B cell (primary cell): Measurements from ENCODE around the gene EVI5L. TPM values are rescaled to one million over a fixed set of nuclear protein-coding genes. Genes with fewer than 3 reads are reported as not detected.

Source experiments
- ATAC-seq: fragments of 200-7000 bp; cut with Tn5 transposase; one replicate; pipeline ENCODE4 v1.10.0; 2021; ENCODE audit warnings: low read depth, mild to moderate bottlenecking, moderate number of reproducible peaks, moderate library complexity
- CTCF ChIA-PET: fragments of 350-600 bp; sonication (Branson Sonifier 250); formaldehyde crosslinking; loops from one replicate; lab custom pipeline; 2021; ENCODE audit warnings: antibody characterized with exemption, inconsistent platforms; lab: Charles Lee
- POLR2A ChIA-PET: fragments of 350-600 bp; sonication (Branson Sonifier 250); formaldehyde crosslinking; loops from one replicate; lab custom pipeline; 2021; ENCODE audit warnings: antibody characterized with exemption; lab: Charles Lee
- DNase-seq: peaks from one replicate; pipeline ENCODE4 v3.0.0; 2013
- H2AFZ ChIP-seq: 2 replicates; pipeline ENCODE4 v1.6.1; 2012; ENCODE audit warnings: mild to moderate bottlenecking, low read depth, low read length; ENCODE audit not compliant: insufficient read depth, poor library complexity, severe bottlenecking
- H3K27ac ChIP-seq, 2 donors: 1 replicate in 1 of 2; 2 replicates in 1 of 2; pipeline ENCODE4 v1.5.1; 2012 to 2013; ENCODE audit warnings: low read length in 2 of 2, mild to moderate bottlenecking in 2 of 2, moderate library complexity in 1 of 2
- H3K27me3 ChIP-seq, 4 experiments: fragments of 200-600 bp in 1 of 4; sonication (generic) in 1 of 4; replicated peaks in 1 of 4; 1 replicate in 2 of 4; 2 replicates in 2 of 4; pipeline versions ENCODE4 v1.6.1 to v1.7.0; 2013 to 2016; ENCODE audit warnings: low read length in 3 of 4, mild to moderate bottlenecking in 2 of 4, mixed read lengths in 1 of 4, moderate library complexity in 1 of 4; ENCODE audit not compliant: insufficient read depth in 4 of 4, control insufficient read depth in 3 of 4; ENCODE audit errors: control extremely low read depth in 1 of 4
- H3K36me3 ChIP-seq, 2 experiments: replicated peaks in 1 of 2; 1 replicate in 1 of 2; 2 replicates in 1 of 2; pipeline versions ENCODE4 v1.6.1 to v1.7.1; 2013; ENCODE audit warnings: low read length in 1 of 2; ENCODE audit not compliant: insufficient read depth in 2 of 2, control insufficient read depth in 1 of 2; ENCODE audit errors: control extremely low read depth in 1 of 2, extremely low read depth in 1 of 2
- H3K4me1 ChIP-seq, 2 donors: fragments of 200-600 bp in 1 of 2; sonication (generic) in 1 of 2; 1 replicate in 1 of 2; 2 replicates in 1 of 2; pipeline versions ENCODE4 v1.5.1 to v1.6.1; 2013 to 2017; ENCODE audit warnings: low read length in 2 of 2; ENCODE audit not compliant: control insufficient read depth in 2 of 2, insufficient read depth in 2 of 2
- H3K4me2 ChIP-seq: replicated peaks from 2 replicates; pipeline ENCODE3; 2012; ENCODE audit warnings: mild to moderate bottlenecking, low read depth, low read length; ENCODE audit not compliant: poor library complexity, severe bottlenecking
- H3K4me3 ChIP-seq, 5 experiments: fragments of 200-600 bp in 1 of 5; sonication (generic) in 1 of 5; 1 replicate in 3 of 5; 2 replicates in 2 of 5; pipeline versions ENCODE4 v1.5.1 to v1.7.0; 2011 to 2016; ENCODE audit warnings: low read length in 4 of 5, mild to moderate bottlenecking in 4 of 5, low read depth in 2 of 5, control low read depth in 1 of 5, moderate library complexity in 1 of 5; ENCODE audit not compliant: insufficient read depth in 1 of 5; ENCODE audit errors: control extremely low read depth in 1 of 5, extremely low read depth in 1 of 5
- H3K79me2 ChIP-seq: fragments of 200-600 bp; sonication (generic); one replicate; pipeline ENCODE4 v1.6.0; 2016; ENCODE audit warnings: low read length; ENCODE audit not compliant: control insufficient read depth, insufficient read depth
- H3K9ac ChIP-seq: fragments of 200-600 bp; sonication (generic); 2 replicates; pipeline ENCODE4 v1.6.1; 2017; ENCODE audit warnings: mild to moderate bottlenecking, low read length, moderate library complexity
- H3K9me3 ChIP-seq, 3 donors: one replicate each; pipeline versions ENCODE4 v1.6.1 to v1.7.1; 2013; ENCODE audit warnings: low read length in 2 of 3; ENCODE audit not compliant: control insufficient read depth in 2 of 3, insufficient read depth in 1 of 3; ENCODE audit errors: control extremely low read depth in 1 of 3
- H4K20me1 ChIP-seq: 2 replicates; pipeline ENCODE4 v1.6.0; 2012; ENCODE audit warnings: mild to moderate bottlenecking, low read length; ENCODE audit not compliant: insufficient read depth, control insufficient read depth, poor library complexity, severe bottlenecking
- H3K27ac Mint-ChIP-seq: one replicate; pipeline ENCODE4 v1.8.0; 2021; ENCODE audit warnings: mixed read lengths
- H3K27me3 Mint-ChIP-seq: one replicate; pipeline ENCODE4 v1.8.0; 2021; ENCODE audit warnings: mixed read lengths
- H3K4me1 Mint-ChIP-seq: one replicate; pipeline ENCODE4 v1.8.0; 2021; ENCODE audit warnings: mixed read lengths
- H3K4me3 Mint-ChIP-seq: one replicate; pipeline ENCODE4 v1.8.0; 2021; ENCODE audit warnings: mixed read lengths
- H3K9me3 Mint-ChIP-seq: one replicate; pipeline ENCODE4 v1.8.0; 2022; ENCODE audit warnings: mixed read lengths; ENCODE audit not compliant: insufficient read depth
- CTCF ChIP-seq: fragments of 200-600 bp; IDR thresholded peaks from one replicate; pipeline ENCODE4 v1.8.0; 2022; ENCODE audit warnings: antibody characterized with exemption, mild to moderate bottlenecking
- EZH2 ChIP-seq: IDR thresholded peaks from 2 replicates; pipeline ENCODE4 v1.6.1; 2012; ENCODE audit warnings: borderline replicate concordance, low read depth, mild to moderate bottlenecking, moderate library complexity, low read length; ENCODE audit not compliant: insufficient read depth, poor library complexity, severe bottlenecking
- WGBS: methylation state at CpG from one replicate; pipeline ENCODE4 v1.1.5; 2013; ENCODE audit warnings: missing lambda C conversion rate; ENCODE audit not compliant: insufficient coverage; 5-methylcytosine and 5-hydroxymethylcytosine counted together
- intact Hi-C: fragments of 100-400 bp; cut with micrococcal nuclease; formaldehyde crosslinking; loops from one replicate; pipeline ENCODE4 v1.10.0; 2022
- polyA plus RNA-seq: library from polyadenylated mRNA; depleted of rRNA; stranded (reverse); fragments of >200 nt; gene quantifications from 2 replicates; pipeline ENCODE4 v1.2.3, GENCODE V29; 2012
- total RNA-seq, 2 donors: library from RNA; stranded (reverse); fragments of 120-200 nt in 1 of 2; gene quantifications; 1 replicate in 1 of 2; 2 replicates in 1 of 2; pipeline versions ENCODE4 v1.2.3 to v1.2.4, GENCODE V29; 2013 to 2022

The EVI5L gene
- total and polyA plus RNA-seq, 2 donors (not counting 1 experiment from before 2014, with no cell fraction given) = 7.9 to 11.8 TPM

- intact Hi-C loops = loop anchor here (1.0 to 2.0 kb wide), 4 partner anchors 33 to 73 kb away; partner anchors contain the start of genes MAP2K7, SNAPC2 and TIMM44
- Histone ChIP-seq H3K79me2 (no peaks in the 10 kb centered on the region), H2AFZ (peak overlapping the region; percentile 84), H3K4me2 (peak overlapping the region; percentile 98), H3K27me3 (peaks cover 0 to 80% (median 23%) of the 10 kb centered on the region in 4 experiments), H3K36me3 (no peaks in the 10 kb centered on the region), H4K20me1 (peaks cover 11% of the 10 kb centered on the region), H3K27ac (no peak overlapping the region), H3K4me3 (peak overlapping the region in 3 of 5 experiments; percentile 52 to 63 (median 60)), H3K9me3 (peaks cover 0 to 57% (median 0%) of the 10 kb centered on the region in 3 donors), H3K9ac (peak overlapping the region; percentile 74), H3K4me1 (peaks cover 48 to 55% of the 10 kb centered on the region in 2 donors)
- peaks cover 35% of the 10 kb centered on the region for H3K4me1 Mint-ChIP-seq
- peak overlapping the region; percentile 66 for H3K4me3 Mint-ChIP-seq
- WGBS = 9% methylated on average over 24 of the region's 30 CpGs
- ChIA-PET CTCF (interaction anchor here (0.6 to 2.0 kb wide), 17 partner anchors 7 to 1409 kb away, joined by 3 to 15 read pairs (median 5); partner anchors contain the start of genes MAP2K7, SNAPC2, TIMM44 and TRAPPC5), POLR2A (interaction anchor here (0.7 to 1.3 kb wide), 4 partner anchors 33 to 152 kb away, joined by 3 to 11 read pairs (median 4); partner anchors contain the start of genes MAP2K7 and TIMM44)
- no peak for ATAC-seq
- H3K27me3 Mint-ChIP-seq = peaks cover 26% of the 10 kb centered on the region
- H3K9me3 Mint-ChIP-seq = peaks cover 4% of the 10 kb centered on the region
- DNase-seq = peak; percentile 65
- H3K27ac Mint-ChIP-seq = peak overlapping the region; percentile 56
- TF ChIP-seq CTCF (no peak), EZH2 (no peak)
These were observed 40.0 kb downstream of the EVI5L start for GRCh38 chr19:7869910-7870511.
